ENCODE measurements around the gene TMC2.

The TMC2 gene

DNA sequence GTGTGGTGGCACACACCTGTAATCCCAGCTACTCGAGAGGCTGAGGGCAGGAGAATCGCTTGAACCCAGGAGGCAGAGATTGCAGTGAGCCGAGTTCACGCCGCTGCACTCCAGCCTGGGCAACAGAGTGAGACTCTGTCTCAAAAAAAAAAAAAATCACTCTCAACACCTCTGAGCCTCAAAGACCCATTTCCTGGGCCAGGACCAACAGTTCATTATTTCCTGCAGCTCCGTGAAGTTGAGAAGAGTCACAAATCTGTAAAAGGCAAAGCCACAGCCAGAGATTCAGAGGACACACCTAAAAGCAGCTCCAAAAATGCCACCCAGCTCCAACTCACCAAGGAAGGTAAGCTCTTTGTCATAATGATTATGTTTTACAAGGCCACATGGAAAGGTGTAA lies 100.9 kb downstream of the TMC2 start:
- DNase-seq: no peak

DNA sequence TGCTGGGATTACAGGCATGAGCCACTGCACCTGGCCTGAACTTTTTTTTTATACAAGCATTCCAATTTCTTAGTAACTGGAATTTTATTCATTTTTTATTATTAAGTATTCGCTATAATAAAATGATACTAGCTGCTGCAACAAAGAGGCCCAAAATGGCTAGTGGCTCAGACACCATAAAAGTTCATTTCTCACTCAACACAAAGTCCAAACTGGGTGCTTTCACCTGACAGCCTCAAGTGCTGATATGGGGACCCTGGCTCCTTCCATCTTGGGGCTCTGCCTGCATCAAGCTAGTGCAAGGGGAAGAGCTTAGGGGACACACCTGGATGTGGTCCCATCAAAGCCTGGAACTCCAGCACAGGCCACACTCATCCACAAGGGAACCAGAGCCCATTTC lies 103.9 kb downstream of the TMC2 start:
- no peak for DNase-seq

DNA sequence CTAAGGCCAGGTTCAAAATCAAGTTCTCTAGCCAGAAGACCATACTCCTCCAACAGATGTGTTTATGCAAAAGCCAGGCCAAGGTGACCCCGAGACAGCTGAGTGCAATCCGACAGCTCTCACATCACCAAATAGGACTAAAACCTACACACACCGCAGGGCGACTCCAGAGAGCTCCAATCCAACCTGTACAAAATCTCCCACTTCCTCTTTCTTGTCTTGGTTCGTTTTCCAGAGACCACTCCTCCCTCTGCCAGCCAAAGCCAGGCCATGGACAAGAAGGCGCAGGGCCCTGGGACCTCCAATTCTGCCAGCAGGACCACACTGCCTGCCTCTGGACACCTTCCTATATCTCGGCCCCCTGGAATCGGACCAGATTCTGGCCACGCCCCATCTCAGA lies 104.5 kb downstream of the TMC2 start:
- DNase-seq: no peak

DNA sequence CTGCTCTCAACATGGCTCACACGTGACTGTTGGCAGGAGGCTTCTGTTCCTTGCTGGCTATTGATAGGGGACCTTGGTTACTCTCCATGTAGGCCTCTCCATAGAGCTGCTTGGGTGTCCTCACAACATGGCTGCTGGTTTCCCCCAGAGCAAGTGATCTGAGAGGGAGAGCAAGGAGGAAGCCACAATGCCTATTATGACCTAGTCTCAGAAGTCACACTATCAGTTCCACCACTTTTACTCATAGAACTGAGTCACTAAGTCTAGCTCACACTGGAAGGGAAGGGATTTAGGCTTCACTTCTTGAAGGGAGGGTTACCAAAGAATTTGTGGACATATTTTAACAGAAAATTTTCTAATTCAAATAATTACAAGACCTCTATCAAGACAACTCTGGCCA lies 107.3 kb downstream of the TMC2 start:
- no peak for DNase-seq

DNA sequence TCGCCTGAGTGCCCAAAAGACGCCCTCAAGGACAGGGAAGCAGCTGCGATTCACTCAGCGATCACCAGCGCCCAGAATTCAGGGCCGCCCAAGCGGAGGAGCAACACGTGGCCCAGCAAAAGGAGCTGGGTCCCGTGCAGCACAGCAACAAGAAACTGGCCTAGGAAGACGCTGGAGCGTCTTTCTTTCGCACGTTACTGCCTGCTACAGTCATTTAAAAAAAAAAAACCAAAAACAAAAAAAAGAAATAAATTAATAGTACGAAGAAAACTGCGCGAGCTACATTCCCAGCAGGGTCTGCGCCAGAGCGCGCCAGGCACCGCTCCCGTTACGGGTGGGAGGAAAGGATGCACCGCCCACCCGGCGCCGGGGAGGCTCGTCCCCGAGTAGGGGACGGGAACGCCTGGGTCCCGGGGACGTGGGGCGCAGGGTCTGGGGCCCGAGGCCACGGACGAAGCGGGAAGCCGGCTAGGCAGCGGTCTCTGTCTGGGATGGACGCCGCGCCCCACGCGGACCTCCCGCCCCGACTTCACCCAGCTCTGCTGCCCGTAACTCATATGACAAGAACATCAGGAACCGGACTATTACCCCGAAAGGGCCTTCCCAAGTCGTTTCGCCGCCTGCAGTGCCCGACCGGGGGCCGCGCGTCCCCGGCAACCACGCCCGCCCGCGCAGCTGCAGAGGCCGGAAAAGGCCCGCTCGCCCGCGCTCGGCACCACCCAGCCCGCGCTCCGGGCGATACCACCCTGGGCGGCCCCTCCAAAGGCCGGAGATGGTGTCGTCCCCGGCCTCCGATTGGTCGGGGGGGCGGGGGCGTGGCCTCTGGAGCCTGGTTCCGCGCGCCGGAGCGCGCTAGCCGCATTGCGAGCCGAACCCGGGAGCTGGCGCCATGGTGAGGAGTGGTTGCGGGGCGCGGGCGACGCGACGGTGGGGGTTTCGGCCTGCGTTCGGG lies 115.7 kb downstream of the TMC2 start, which contains the start of gene NOP56:
Gene NOP56 (plus strand): TSS at position 861 of the 952 bp plus-strand sequence. CDS start 29 bp downstream, at position 890.
- peak; percentile 75 to 84 for DNase-seq

DNA sequence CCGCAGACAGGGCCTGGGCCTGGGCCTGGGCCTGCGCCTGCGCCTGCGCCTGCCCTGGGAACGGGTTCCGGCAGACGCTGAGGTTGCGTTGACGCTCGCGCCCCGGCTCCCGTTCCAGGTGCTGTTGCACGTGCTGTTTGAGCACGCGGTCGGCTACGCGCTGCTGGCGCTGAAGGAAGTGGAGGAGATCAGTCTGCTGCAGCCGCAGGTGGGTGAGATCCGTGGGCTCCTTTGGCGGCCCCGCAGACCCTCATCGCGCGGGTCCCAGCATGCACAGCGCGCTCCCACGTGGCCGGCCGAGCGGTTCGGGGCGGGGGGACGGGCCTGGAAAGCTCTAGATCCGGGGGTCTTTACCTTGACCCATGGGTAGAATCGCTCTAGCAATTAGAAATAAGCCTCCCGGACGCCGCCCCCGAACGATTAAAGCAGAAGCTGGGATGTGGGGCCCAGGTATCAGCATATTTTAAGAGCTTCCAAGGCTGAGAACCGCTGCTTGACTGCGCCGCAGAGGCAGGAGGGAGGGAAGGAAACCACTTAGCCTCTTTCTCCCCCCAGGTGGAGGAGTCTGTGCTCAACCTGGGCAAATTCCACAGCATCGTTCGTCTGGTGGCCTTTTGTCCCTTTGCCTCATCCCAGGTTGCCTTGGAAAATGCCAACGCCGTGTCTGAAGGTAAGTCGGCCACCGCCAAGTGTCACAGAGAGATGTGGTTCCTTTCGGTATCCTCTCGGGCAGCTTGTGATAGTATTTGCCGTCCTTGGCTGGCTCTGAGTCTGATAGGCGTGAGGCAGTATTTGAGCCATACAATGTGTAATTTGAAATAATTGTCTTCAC lies 116.6 kb downstream of the TMC2 start:
- DNase-seq: peak; percentile 19 to 34

DNA sequence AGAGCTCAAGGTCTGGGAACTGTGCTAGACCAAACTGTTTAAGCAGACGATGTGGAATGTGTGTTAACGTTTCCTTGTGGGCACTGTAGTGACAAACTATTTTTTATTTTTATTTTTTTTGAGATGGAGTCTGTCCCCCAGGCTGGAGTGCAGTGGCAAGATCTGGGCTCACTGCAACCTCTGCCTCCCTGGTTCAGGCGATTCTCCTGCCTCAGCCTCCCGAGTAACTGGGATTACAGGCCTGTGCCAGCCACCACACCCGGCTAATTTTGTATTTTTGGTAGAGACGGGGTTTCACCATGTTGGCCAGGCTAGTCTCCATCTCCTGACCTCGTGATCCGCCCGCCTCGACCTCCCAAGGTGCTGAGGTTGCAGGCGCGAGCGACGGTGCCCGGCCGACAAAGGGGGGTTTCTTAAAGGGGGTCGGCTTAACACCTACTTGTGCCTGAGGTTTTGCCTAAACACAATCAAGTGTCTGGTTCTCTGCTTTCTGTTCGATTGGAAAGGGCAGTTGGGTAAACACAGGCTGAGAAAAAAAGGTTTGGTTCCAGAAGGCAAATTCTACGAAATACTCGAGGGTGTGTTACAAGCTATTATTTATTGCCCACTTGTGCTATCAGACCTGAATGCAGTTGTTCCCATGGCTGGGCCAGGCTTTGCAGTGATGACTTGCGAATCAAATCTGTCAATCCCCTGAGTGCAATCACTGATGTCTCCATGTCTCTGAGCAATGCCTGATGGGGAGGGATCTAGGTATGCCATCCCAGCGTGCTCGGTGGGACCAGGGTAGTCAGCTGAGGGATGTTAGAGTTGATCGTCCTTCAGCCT lies 117.4 kb downstream of the TMC2 start:
- DNase-seq: no peak

DNA sequence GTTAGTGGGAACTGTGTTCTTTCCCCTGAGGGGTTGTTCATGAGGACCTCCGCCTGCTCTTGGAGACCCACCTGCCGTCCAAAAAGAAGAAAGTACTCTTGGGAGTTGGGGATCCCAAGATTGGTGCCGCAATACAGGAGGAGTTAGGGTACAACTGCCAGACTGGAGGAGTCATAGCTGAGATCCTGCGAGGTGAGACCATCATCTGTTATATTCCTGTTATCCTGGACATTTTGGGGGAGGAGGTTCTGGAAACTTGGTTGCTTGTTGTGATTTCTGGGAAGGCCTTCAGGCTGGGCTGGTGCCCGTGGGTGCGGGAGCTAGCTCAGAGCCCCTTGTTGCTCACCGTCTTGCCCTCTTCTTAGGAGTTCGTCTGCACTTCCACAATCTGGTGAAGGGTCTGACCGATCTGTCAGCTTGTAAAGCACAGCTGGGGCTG lies 118.0 kb downstream of the TMC2 start:
- no peak for DNase-seq

DNA sequence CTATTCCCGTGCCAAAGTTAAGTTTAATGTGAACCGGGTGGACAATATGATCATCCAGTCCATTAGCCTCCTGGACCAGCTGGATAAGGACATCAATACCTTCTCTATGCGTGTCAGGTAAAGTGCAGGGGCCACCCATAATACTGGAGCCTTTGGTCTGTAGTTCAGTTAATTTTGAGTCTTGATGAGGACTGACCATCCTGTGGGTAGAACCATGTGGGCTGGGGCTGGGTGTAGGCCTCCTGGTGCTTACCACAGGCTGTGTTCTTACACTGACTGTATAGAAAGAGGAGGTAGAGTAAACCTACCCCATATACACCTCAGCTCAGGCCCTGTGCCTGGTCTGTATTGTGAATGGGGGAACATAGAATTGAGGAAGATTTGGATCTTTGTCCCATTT lies 118.5 kb downstream of the TMC2 start:
- no peak for DNase-seq

DNA sequence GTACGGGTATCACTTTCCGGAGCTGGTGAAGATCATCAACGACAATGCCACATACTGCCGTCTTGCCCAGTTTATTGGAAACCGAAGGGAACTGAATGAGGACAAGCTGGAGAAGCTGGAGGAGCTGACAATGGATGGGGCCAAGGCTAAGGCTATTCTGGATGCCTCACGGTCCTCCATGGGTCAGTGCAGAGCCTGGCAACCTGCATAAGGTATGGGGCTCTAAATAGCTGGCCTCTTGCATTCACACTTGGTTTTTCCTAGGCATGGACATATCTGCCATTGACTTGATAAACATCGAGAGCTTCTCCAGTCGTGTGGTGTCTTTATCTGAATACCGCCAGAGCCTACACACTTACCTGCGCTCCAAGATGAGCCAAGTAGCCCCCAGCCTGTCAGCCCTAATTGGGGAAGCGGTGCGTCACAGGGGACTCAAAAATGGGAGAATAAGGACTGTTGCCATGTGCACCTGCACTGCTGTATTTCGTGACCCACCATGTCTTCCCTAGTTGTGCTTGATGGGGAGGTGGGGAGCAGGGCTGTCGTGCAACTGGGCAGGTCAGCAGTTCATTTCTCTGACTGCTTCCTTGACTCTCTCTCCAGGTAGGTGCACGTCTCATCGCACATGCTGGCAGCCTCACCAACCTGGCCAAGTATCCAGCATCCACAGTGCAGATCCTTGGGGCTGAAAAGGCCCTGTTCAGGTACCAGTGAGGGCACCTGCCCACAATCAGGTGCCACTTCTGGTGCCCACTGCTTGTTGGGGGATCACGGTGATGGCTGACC lies 119.2 kb downstream of the TMC2 start:
- DNase-seq: no peak

DNA sequence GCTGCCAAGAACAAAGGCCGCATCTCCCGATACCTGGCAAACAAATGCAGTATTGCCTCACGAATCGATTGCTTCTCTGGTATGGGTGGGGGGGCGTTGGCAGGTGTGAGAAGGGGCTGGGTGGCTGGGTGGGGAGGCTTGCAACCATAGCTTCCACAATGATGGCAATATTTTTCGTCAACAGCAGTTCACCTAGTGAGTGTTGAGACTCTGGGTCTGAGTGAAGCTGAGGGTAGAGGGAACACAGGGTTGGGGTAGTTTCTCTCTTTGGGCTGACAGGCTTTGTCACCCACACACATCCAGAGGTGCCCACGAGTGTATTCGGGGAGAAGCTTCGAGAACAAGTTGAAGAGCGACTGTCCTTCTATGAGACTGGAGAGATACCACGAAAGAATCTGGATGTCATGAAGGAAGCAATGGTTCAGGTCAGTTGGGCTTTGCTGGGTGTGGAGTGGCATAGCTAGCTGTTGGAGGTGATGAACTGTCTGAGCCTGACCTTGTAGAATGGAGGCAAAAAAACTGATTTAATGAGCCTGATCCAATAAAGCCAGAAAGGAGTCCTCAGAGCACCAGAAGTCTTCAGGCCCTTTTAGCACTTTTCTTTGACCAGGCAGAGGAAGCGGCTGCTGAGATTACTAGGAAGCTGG lies 120.2 kb downstream of the TMC2 start:
- DNase-seq: no peak

DNA sequence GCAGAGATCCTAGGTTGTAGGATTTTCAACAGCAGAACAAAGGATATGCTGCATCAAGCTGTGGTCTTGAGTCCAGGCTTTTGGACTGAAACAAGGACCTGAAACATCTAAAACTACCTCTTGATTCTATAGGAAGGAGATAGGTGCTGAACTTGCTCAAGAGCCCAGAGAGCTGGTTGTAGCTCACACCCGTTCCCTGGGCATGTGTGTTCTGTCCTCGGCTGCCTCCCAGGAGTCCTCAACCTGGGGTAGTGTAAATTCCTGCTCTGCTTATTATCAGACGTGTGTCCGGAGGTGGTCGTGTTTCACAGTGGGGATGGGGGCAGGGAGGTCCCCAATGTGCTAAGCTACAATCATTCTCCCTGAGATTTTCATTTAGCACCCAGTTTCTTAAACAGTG lies 120.9 kb downstream of the TMC2 start:
- DNase-seq: no peak

DNA sequence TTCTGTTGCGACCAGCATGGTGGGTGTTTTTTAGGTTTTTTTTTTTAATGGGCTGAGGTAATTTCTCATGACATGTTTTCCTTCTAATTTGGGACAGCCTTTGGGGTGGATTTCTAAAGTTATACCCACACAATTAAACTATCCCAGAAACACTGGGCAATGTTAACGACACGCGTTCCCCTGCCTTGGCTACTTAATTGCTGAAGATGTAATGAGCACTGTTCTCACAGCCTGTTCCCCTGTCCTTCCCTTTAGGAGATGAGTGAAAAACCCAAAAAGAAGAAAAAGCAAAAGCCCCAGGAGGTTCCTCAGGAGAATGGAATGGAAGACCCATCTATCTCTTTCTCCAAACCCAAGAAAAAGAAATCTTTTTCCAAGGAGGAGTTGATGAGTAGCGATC lies 121.3 kb downstream of the TMC2 start:
- no peak for DNase-seq

DNA sequence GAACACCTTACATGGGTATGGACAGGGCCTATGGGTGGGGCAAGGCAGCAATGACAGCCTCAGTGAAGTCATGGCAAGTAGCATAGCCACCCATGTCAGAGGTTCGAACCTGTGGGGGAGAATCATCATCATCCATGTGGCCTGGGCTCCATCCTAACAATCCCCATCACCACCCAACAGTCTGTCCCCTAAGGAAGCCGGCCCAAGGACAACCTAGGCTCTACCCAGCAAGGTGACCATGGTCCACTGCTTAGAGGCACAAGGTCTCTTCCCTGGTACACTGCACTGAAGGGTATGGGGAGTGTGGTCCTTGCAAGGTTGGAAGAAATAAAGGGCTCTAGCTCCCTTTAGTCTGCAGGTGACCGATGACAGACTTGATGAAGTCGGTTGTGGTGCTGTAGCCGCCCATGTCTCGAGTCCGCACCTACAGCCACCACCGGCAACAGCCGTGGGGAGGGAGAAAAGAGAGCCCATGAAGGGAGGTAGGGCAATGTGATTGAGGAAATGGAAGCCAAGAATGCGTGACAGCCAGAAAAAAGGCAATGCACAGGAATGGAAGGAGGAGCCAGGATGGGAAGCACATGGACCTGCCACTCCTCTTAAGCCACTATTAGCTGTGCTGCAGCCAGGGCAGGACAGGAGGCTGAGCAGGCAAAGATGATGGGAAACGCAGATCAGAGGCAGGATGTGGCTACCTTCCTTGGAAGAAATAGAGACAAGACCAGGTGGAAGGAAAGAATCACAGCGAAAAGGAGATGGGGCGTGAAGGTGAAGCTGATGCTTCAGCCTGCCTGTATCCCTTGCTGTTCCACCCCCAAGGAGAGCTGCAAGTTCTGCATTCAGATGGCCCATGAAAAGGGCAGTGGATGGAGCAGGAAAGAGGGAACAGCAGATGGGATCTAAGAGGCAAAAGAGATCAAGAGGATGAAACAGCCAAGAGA lies 122.3 kb downstream of the TMC2 start:
- DNase-seq: peak in 1 of 2 experiments; percentile 10

DNA sequence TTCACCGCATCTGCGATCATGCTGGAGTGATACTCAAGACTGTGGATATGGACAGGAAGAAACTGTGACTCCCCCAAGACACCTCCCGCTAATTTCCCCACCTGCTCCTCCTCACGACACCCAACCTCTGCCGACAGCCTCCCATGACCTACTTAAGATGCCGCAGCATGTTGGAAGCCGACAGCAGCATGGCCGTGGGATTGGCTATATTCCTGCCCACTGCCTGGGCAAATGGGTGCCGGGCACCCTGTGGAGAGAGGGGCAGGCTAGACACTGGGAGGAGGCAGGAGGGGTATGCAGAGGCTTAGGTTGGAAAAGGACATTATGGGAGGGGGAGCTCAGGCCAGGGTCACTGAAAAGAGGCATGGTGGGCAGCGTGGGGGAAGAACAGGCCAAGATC lies 123.2 kb downstream of the TMC2 start:
- no peak for DNase-seq

DNA sequence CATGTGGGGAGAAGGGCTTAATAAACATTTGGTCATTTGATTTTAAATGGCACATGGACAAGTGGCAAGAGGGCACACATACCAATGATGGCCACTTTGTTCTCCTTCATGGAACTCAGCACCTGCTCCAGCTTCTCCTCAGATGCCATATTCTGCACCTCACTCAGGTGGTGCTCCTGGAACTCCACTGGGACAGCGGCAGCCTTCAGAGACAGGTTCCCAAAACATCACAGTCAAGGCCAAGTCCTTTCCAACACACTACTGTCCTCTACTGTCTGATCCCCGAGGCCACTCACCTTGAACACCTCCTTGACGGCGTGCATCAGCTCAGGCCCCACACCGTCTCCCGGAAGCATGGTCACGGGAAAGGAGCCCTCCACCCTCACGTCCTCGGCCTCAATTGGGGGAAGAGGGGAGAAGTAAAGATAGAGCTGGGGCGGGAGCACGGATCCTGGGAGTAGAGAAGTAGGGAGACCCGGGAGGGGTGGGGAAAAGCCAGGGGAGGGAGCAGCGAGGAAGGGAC lies 127.1 kb downstream of the TMC2 start:
- DNase-seq: no peak

DNA sequence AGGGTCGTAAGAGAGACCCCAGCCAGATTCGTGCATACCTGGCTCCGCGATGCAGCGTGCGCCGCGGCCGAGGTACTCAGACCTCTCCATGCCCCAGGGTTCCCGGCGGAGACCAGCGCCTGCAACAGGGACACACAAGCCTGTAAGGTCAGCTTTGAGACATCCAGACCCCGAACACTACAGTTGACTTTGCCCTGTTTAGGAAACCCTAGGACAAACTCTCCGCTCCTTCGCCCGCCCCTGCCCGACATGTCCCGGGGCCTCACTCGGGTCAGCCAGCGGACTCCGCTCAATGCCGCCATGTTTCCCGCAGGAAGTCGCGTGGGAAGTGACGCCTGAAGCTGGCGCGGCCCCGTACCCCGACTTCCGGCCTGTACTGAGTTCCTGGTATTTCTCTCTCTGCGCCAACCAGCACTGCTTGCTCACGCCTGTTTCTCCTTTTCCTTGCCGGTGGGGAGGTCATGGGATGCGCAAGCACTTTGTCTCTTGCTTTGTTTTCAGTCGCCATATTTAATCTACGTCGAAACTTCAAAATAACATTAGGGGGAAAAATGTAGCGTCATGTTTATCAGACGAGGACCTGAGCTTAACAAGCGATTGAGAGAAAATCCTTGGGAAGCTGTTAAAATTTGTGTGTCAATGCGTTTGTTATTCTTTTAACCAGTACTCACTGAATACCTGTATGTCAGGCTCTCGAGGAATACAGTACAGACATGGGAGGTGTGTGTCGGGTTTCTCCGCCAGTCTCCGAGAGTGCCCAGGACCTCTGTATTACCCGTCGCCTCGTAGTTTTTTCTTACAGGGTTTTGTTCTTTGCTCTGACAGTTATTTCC lies 127.7 kb downstream of the TMC2 start, which contains the start of gene IDH3B:
Gene IDH3B (minus strand): TSS at position 330 of the 833 bp plus-strand sequence. CDS start 28 bp downstream, at position 302.
- peak; percentile 93 to 97 for DNase-seq

DNA sequence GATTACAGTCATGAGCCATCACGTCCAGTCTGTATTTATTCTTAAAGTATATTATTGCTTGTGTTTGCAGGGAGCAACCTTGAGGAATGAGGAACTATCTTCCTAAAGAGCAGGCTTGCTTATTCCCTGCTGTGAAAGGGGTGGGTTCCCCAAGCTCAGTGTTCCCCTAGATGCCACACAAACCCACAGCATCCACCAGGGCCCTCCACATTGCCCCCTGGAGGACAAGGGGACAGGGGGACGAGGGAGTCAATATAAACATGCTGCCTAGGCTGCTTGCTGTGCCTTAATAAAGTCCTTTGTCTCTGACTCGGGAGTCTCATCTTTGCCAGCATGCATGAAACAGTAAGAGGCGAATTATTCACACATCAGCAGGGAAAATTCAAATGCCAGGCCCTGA lies 135.6 kb downstream of the TMC2 start:
- DNase-seq: peak; percentile 41 to 51

DNA sequence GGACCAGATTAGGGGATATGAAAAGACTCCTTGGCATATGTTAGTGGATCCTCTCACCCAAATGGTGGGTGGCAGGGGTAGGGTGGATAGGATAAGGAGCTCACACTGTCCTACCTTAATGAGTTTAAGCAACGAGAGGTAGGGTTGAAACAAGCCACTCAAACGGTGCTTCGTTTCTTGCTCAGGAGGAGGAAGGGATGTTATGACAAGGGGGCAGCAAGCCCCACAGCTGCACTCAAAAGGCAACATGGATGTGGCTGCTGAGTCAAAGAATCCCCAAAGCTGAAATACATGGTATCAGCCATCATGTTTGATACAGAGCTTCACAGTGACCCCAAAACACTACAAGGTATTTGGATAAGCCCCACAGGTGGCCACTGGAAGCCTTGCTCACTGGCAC lies 136.1 kb downstream of the TMC2 start:
- no peak for DNase-seq

All from Kasumi-1 (cell line).